SKM-1 treated with dmso at 0.1 percent for 144 hours (cell line): ENCODE data around the gene EPN2.

ENCODE experiments used
- DNase-seq: peaks from one replicate; lab custom pipeline; 2025; ENCODE audit not compliant: unreplicated experiment; lab: John Stamatoyannopoulos, UW

Gene EPN2

GRCh38 chr17:19379361-19380065, 142.3 kb downstream of the EPN2 start:
- no peak for DNase-seq

- no peak for DNase-seq
Measured at GRCh38 chr17:19380481-19381301, 143.5 kb downstream of the EPN2 start.

- no peak for DNase-seq
Measured at GRCh38 chr17:19381361-19381740, 144.2 kb downstream of the EPN2 start.

GRCh38 chr17:19381741-19382444, 144.7 kb downstream of the EPN2 start:
- no peak for DNase-seq

GRCh38 chr17:19382531-19383444, 145.6 kb downstream of the EPN2 start:
- DNase-seq = no peak

GRCh38 chr17:19383681-19384470, 146.7 kb downstream of the EPN2 start:
- no peak for DNase-seq

- DNase-seq = no peak
Measured at GRCh38 chr17:19384723-19385391, 147.7 kb downstream of the EPN2 start.

GRCh38 chr17:19385521-19385983, 148.4 kb downstream of the EPN2 start:
- no peak for DNase-seq
